Measurements from ENCODE around the gene STXBP5L. TPM values are rescaled to one million over a fixed set of nuclear protein-coding genes. Genes with fewer than 3 reads are reported as not detected.
"Not testable (repeated sequence)": the region's sequence is repeated elsewhere in the genome, so short reads cannot be mapped to it uniquely, and the experiment has no call there.

STXBP5L gene
- total and polyA plus RNA-seq, 2 of the 4 experiments (the other 2 are of a cell fraction) = not detected

- BruUV-seq (replicated peaks); H2AK5ac ChIP-seq (ENCODE audit: low read depth, low read length); H3K56ac ChIP-seq (ENCODE audit: extremely low read depth, insufficient read depth, low read length); H3K9ac ChIP-seq (ENCODE audit: low read depth, low read length); H2BK5ac ChIP-seq (ENCODE audit: low read depth, low read length, poor library complexity, severe bottlenecking); H3K27ac ChIP-seq (ENCODE audit: insufficient read depth, low read length); H2BK20ac ChIP-seq (ENCODE audit: low read depth, low read length); H3K79me1 ChIP-seq (ENCODE audit: low read depth in 1 of 2, low read length in 2 of 2); H3K9me1 ChIP-seq (ENCODE audit: insufficient read depth, low read length); H2AFZ ChIP-seq (replicated peaks; ENCODE audit: low read length, poor library complexity); H3K4me1 ChIP-seq (ENCODE audit: control insufficient read depth, insufficient read depth, low read length); CTCF ChIA-PET; in situ Hi-C loops (cut with MboI; ENCODE audit: low sequenced_read_pairs); ATAC-seq (ENCODE audit: low read depth); H3K23ac ChIP-seq (ENCODE audit: low read depth, low read length); H3K27me3 ChIP-seq (ENCODE audit: control insufficient read depth, insufficient read depth, low read length); H3K4me2 ChIP-seq (ENCODE audit: low read depth, low read length); dilution Hi-C loops (cut with HindIII; ENCODE audit: low sequenced_read_pairs, unreplicated experiment); H3K9me3 ChIP-seq (ENCODE audit: control insufficient read depth, insufficient read depth, low read length); H3K36me3 ChIP-seq (ENCODE audit: control insufficient read depth, insufficient read depth, low read length); DNase-seq; POLR2A ChIA-PET (ENCODE audit: unreplicated experiment); H3K14ac ChIP-seq (replicated peaks; ENCODE audit: low read depth, low read length); H4K5ac ChIP-seq (ENCODE audit: low read depth, low read length); H2BK15ac ChIP-seq (ENCODE audit: low read depth, low read length); H4K20me1 ChIP-seq (ENCODE audit: insufficient read depth, low read length); H4K8ac ChIP-seq (ENCODE audit: low read depth in 2 of 2, low read length in 2 of 2); H2BK120ac ChIP-seq (ENCODE audit: low read depth, low read length); H3K4ac ChIP-seq (ENCODE audit: low read depth, low read length); H2AK9ac ChIP-seq (replicated peaks; ENCODE audit: low read depth, low read length, poor library complexity); intact Hi-C loops (cut with micrococcal nuclease); H3K18ac ChIP-seq (ENCODE audit: low read depth, low read length); H3K4me3 ChIP-seq (ENCODE audit: insufficient read depth, low read depth, low read length); H4K91ac ChIP-seq (ENCODE audit: insufficient read depth, low read depth, low read length): not testable (repeated sequence)
- no CpG with 5 or more reads among the region's 2 CpGs for WGBS, 2 experiments (ENCODE audit: extremely low coverage in 2 of 2, insufficient read length in 1 of 2)
Measured at GRCh38 chr3:121111086-121111485, 203.1 kb downstream of the STXBP5L start.
